Neural crest cell (in vitro differentiated cells): ENCODE data around the gene MSMB. TPM values are rescaled to one million over a fixed set of nuclear protein-coding genes. Genes with fewer than 3 reads are reported as not detected.

Source experiments
- DNase-seq: peaks from one replicate; pipeline ENCODE4 v3.0.0; 2021; ENCODE audit warnings: low read depth, mixed read lengths, low spot score
- H3K27ac Mint-ChIP-seq: one replicate; pipeline ENCODE4 v1.8.0; 2021; ENCODE audit warnings: mild to moderate bottlenecking, mixed read lengths; ENCODE audit not compliant: unreplicated experiment
- H3K27me3 Mint-ChIP-seq: 2 replicates; pipeline ENCODE4 v1.8.0; 2021; ENCODE audit warnings: low read depth, mild to moderate bottlenecking, mixed read lengths
- H3K36me3 Mint-ChIP-seq: 2 replicates; pipeline ENCODE4 v1.8.0; 2021; ENCODE audit warnings: low read depth, mild to moderate bottlenecking, mixed read lengths
- H3K4me1 Mint-ChIP-seq: 2 replicates; pipeline ENCODE4 v1.8.0; 2021; ENCODE audit warnings: mixed read lengths
- H3K4me3 Mint-ChIP-seq: one replicate; pipeline ENCODE4 v1.8.0; 2021; ENCODE audit warnings: mild to moderate bottlenecking, mixed read lengths
- H3K9me3 Mint-ChIP-seq: 2 replicates; pipeline ENCODE4 v1.8.0; 2021; ENCODE audit warnings: mixed read lengths
- CTCF ChIP-seq: fragments of 200-600 bp; sonication (generic); conservative IDR thresholded peaks from 2 replicates; pipeline ENCODE4 v1.5.0; 2021; ENCODE audit warnings: antibody characterized with exemption, mild to moderate bottlenecking
- total RNA-seq: library from RNA; stranded (reverse); gene quantifications from 2 replicates; pipeline ENCODE4 v1.2.1, GENCODE V29; 2021

MSMB gene
- total RNA-seq, 1 donor from 2014 or later = not detected

- Mint-ChIP-seq H3K27ac (no peak overlapping the region), H3K36me3 (no peaks in the 10 kb centered on the region), H3K27me3 (peaks cover 13% of the 10 kb centered on the region), H3K4me1 (no peaks in the 10 kb centered on the region), H3K4me3 (no peak overlapping the region), H3K9me3 (no peaks in the 10 kb centered on the region)
- TF ChIP-seq CTCF = no peak
- no peak for DNase-seq
These were observed 34.8 kb upstream of the MSMB start for GRCh38 chr10:46080886-46081285.

GRCh38 chr10:46079831-46080585, 33.9 kb upstream of the MSMB start:
- Mint-ChIP-seq H3K27ac (no peak overlapping the region), H3K27me3 (peaks cover 13% of the 10 kb centered on the region), H3K4me1 (no peaks in the 10 kb centered on the region), H3K4me3 (no peak overlapping the region), H3K9me3 (no peaks in the 10 kb centered on the region), H3K36me3 (no peaks in the 10 kb centered on the region)
- no peak for DNase-seq
- no peak for TF ChIP-seq CTCF

GRCh38 chr10:46077731-46078413, 31.8 kb upstream of the MSMB start:
- H3K27me3 Mint-ChIP-seq = peaks cover 13% of the 10 kb centered on the region
- no peaks in the 10 kb centered on the region for H3K4me1 Mint-ChIP-seq
- no peak for TF ChIP-seq CTCF
- no peak overlapping the region for H3K27ac Mint-ChIP-seq
- no peaks in the 10 kb centered on the region for H3K9me3 Mint-ChIP-seq
- H3K4me3 Mint-ChIP-seq = no peak overlapping the region
- no peak for DNase-seq
- H3K36me3 Mint-ChIP-seq = no peaks in the 10 kb centered on the region

- Mint-ChIP-seq H3K27ac (no peak overlapping the region), H3K27me3 (peaks cover 12% of the 10 kb centered on the region), H3K4me1 (no peaks in the 10 kb centered on the region), H3K9me3 (no peaks in the 10 kb centered on the region), H3K4me3 (no peak overlapping the region), H3K36me3 (no peaks in the 10 kb centered on the region)
- TF ChIP-seq CTCF = no peak
- no peak for DNase-seq
These were observed 31.1 kb upstream of the MSMB start for GRCh38 chr10:46077141-46077554.

- H3K27me3 Mint-ChIP-seq = peaks cover 5% of the 10 kb centered on the region
- no peak for TF ChIP-seq CTCF
- DNase-seq = no peak
- no peak overlapping the region for H3K4me3 Mint-ChIP-seq
- no peaks in the 10 kb centered on the region for H3K9me3 Mint-ChIP-seq
- no peak overlapping the region for H3K27ac Mint-ChIP-seq
- H3K4me1 Mint-ChIP-seq = no peaks in the 10 kb centered on the region
- H3K36me3 Mint-ChIP-seq = no peaks in the 10 kb centered on the region
These were observed 29.8 kb upstream of the MSMB start for GRCh38 chr10:46075869-46076268.
